H4 (cell line): ENCODE measurements around the gene CACNA1H. TPM values are rescaled to one million over a fixed set of nuclear protein-coding genes. Genes with fewer than 3 reads are reported as not detected.

ENCODE experiments used
- DNase-seq: peaks from one replicate; pipeline ENCODE4 v3.0.0-alpha.2; 2015; ENCODE audit warnings: low spot score
- total RNA-seq: library from RNA; depleted of rRNA; stranded (reverse); fragments of >200 nt; shearing (Covaris generic); gene quantifications from 2 replicates; pipeline ENCODE4 v1.2.3, GENCODE V29; 2014

The CACNA1H gene
- total RNA-seq, 1 experiment from 2014 or later = 2.0 TPM

- no peak for DNase-seq
Measured at GRCh38 chr16:1157639-1158455, 4.9 kb downstream of the CACNA1H start.

DNA sequence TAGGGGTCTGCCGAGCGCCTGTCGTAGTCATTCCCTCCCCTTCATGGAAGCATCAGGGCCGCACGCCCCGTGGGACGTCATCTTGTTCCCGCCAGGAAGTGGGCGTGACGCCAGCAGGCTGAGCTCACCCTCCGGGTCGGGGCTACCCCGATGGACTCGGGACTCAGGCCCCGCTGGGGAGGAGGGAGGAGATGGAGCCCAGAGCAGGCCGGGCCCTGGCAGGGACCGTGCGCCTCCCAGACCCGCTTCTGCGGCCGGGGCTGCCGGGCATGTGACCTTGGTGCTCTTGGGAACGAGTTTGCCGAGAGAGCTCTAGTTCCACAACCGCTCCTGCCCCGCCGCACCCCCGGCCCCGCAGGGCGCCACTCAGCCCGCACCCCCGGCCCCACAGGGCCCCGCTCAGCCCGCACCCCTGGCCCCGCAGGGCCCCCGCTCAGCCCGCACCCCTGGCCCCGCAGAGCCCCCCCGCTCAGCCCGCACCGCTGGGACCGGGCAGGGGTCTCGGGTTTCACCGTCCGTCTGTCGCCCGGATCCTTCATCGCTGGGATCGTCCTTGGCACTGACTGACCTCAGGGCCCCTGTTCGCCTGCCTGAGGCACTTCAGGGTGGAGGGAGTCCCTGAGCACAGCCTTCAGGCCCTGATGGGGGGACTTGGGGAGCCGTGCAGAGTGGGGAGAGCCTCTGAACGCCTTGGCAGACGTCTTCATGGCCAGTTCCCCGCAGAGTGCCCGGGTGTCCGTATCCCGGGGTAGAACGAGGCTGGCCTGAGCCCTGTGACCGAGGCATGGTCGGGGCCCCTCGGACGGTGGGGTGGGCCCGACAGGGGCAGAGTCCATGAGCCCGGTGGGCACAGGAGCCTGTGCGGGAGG lies 5.8 kb downstream of the CACNA1H start:
- DNase-seq = no peak

DNA sequence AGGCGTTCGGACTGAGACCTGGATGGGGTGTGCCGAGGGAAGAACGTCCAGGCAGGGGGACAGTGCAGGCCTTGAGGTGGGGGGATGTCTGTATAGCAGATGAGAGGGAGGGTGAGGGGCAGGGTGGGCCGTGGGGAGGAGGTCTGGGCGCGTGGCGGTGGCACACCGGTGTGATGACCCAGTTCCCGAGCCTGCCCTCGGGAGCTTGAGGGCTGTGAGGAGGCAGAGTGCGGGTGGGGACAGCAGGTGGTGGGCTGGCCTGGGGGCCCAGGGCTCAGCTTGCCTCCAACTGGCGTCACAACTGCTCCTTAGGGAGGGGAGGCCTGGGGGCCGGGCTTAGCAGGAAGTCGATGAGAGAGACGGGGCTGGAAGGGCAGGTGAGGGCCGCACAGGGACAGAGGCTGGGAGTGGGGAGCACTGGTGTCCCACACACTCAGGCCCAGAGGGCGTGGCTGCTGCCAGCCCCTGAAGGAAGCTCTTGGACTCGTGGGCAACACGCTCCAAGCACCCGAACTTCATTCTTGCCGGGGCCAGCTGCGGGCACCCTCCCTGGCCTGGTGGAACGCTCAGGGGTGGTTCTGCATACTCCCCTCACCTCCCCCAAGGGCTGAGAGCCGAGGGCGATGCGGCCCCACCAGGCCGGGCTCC lies 6.5 kb downstream of the CACNA1H start:
- DNase-seq = no peak

DNA sequence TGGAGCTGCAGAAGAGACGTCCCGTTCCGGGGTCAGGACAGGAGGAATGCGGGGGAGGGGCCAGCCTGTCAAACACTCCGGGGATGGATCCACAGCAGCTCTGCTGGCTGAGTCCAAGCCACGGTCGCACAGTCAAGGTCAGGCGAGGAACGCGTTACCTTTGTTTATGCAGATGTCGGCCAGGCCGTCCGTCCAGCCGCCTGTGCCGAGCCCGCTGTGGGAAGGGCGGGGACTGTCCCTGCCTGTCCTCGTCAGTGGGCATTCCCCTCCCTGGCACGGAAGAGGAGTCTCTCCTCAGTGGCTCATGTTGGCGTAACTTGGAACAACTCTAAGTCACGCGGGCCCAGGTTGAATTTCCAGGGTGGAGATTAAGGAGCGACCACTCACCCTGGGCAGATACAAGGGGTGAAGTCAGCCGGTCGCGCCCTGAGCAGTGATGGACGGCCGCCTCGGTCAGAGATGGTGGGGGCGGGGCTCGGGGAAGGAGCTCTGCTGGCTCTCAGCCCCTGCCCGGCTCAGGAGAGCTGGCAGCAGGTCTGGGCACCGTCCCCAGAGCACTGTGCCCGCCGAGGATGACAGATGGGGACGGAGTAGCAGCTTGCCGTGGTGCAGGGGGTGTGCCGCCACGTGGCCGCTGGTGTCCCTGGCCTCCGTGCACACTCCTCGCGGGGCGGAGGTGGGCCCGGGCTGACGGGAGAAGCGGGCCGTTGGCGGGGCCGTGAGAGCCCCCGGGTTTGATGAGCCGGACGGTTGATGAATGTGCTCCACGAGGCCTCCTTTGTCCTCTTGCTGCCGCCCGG lies 7.3 kb downstream of the CACNA1H start:
- no peak for DNase-seq

DNA sequence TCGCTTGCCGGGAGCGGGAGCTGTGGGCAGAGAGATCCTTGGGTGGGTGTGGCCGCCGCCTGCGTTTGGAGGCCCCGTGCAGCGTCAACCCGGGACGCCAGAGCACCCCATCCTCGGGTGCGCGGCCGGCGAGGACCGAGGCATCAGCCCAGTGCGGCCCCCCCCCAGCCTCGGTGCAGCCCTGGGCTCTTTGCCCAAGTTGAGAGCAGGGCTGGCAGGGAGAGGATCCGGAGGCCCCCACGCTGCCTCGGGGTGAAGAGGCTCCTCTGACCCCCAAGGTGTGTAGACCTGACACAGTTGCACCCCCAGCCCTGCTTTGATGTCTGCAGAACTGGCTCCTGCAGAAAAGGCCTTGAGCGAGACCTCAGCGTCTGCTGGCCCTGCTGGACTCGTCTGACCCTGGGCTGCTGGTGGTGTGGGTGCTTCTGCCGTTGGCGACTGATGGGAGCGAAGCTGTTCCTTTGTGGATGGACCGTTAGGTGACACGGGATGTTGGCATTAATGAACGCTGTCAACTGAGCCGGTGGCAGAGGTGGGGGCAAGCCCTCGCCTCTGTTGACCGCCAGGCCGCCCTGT lies 8.0 kb downstream of the CACNA1H start:
- DNase-seq = no peak

GRCh38 chr16:1162701-1163566 lies 10.0 kb downstream of the CACNA1H start:
- no peak for DNase-seq

DNA sequence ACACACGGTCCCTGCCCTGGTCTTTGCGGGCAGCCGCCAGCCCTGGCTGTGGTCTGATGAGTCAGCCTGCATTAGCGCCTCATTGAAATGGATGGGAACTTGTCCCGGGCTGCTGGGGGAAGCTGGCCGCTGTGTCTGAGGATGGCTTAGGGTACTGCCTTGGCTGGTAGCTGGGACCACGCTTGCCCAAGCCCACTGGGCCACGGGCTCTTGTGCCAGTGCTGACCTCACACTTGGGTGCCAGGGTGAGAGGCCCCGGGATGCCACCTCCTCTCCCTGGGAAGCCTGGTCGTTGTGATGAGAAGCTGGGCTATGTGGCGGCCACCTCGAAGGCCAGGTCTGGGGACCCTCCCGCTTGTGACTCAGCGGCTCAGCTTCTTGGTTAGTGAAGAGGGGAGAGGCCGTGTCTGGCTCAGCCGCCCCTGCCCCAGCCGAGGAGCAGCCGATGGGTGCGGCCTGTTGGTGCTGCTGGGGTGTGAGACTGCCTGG lies 10.7 kb downstream of the CACNA1H start:
- DNase-seq = peak; percentile 75

GRCh38 chr16:1164382-1164781 lies 11.5 kb downstream of the CACNA1H start:
- no peak for DNase-seq

GRCh38 chr16:1164975-1165374 lies 12.1 kb downstream of the CACNA1H start:
- no peak for DNase-seq

DNA sequence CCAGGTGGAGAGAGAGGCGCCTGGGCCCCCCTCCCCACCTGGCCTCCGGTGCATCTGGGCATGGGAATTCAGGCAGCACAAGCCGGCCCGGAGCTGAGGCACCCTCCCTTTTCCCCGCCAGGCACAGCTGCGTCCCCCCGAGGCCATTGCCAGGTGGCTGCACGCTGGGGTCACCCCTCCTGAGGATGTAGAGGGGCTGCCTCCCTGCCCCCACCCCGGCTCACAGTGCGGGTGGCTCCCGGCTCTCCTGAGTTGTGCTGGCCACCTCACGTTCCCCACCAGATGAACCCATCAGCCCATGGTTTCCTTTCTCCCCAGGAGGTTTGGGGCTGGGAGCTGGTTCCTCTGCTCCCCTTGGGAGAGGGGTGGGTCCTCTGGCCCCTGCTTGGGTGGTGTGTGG lies 12.6 kb downstream of the CACNA1H start:
- no peak for DNase-seq

- no peak for DNase-seq
Measured at GRCh38 chr16:1167276-1168107, 14.6 kb downstream of the CACNA1H start.

DNA sequence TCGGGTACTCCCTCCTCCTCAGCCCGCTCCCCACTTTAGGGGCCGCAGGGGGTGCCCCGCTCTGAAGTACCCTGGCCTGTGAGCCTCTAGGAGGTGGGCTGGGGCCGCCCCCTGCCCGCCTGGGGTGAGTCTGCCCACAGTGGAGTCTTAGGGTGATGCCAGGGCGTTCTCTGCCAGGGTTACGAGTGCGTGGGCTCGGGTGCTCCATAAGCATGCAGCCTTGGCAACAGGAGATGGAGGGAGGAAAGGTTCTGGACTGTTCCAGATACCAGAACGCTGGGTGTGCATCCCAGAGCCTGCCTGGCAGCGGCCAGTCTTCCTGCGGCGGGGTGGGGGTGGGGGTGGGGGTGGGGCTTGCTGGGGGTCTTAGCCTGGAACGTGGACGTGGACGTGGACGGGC lies 15.9 kb downstream of the CACNA1H start:
- DNase-seq = no peak

- DNase-seq = no peak
Measured at GRCh38 chr16:1169285-1170075, 16.6 kb downstream of the CACNA1H start.

DNA sequence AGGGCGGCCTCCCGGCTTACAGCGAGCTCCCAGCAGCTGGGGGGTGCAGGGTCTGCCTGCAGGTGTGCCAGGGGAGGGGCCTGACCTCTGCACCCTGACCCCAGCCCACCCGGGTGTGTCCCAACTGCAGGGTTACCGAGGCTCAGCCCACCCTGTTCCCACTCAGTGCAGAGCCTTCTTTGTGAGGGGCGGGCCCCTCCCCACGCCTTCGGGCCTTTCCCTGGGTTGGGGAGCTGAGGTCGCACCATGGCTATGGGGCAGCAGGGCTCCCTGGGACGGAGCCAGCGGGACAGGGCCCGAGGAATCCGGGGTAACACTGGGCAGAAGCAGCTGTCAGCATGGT lies 17.1 kb downstream of the CACNA1H start:
- no peak for DNase-seq

DNA sequence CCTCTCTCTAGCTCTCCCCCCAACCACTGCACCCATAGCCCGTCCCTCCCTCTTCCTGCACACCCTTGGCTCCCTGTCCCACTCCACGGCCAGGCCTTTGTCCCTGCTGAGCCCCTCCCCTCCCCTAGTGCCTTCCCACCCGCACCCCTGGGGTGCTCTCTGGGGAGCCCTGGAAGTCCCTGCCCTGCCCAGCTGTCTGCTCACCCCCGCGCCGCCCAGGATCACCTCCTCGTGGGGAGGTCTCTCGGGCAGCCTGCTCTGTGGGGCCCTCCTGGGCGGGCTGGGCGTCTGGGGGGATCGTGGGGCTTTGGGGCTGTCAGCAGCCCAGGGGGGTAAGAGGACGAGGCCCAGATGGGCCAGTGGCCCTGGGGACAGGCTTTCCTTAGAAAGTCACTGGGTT lies 18.1 kb downstream of the CACNA1H start:
- no peak for DNase-seq

DNA sequence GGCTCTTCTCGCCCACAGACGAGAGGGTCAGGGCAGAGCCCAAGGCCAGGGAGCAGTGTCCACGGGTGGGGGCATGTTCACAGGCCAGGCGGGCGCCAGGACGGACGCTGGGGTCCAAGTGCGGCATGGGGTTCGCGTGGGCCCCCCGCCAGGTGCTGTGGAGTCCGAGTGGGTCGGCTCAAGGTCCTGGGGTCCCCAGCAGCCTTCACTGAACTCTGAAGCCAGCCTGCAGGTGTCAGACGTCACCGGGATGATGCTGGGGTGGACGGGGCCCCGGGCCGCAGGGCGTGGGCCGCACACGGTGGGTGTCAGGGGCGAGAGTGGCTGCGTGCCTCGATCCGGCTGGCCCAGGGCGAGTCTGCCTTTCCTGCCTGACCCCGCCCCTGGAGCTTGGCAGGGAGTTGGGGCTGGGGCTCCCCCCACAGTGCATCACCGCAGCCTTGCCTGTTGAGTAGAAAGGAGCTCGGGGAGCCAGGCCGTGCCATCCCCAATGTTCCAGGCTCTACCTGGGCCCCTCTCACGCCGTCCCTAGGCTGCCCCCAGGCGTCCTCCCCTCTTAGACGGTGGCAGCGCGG lies 19.0 kb downstream of the CACNA1H start:
- no peak for DNase-seq

- DNase-seq = no peak
Measured at GRCh38 chr16:1172651-1173050, 19.7 kb downstream of the CACNA1H start.

GRCh38 chr16:1173788-1174451 lies 21.0 kb downstream of the CACNA1H start:
- no peak for DNase-seq
